Measurements from ENCODE around the gene KIF18B. TPM values are rescaled to one million over a fixed set of nuclear protein-coding genes. Genes with fewer than 3 reads are reported as not detected.

KIF18B gene
- total and polyA plus RNA-seq, 2 of the 13 experiments (the other 11 are each of a cell fraction or from before 2014, with no cell fraction given): 15.2 to 15.3 TPM

- no peak overlapping the region for H3K4me2 ChIP-seq (ENCODE audit: low read depth, low read length)
These were observed 13.5 kb downstream of the KIF18B start for GRCh38 chr17:44933824-44934744.

GRCh38 chr17:44932787-44933097, 14.8 kb downstream of the KIF18B start:
- FAIRE-seq: no peak
- ATAC-seq: no peak
- BruUV-seq (replicated peaks): no TSS peak
- no peaks in the 10 kb centered on the region for H3K4me1 ChIP-seq (ENCODE audit: insufficient read depth, low read length)
- no peak overlapping the region for H2AFZ ChIP-seq (ENCODE audit: low read length)
- peaks cover 55 to 82% of the 10 kb centered on the region in 2 experiments for H3K36me3 ChIP-seq (replicated peaks in 1 of 2; ENCODE audit: control insufficient read depth in 1 of 2, insufficient read depth in 2 of 2, low read length in 2 of 2)
- no peak overlapping the region for H3K9ac ChIP-seq (ENCODE audit: insufficient read depth, low read depth, low read length)
- no peaks in the 10 kb centered on the region for H3K79me2 ChIP-seq (ENCODE audit: insufficient read depth, low read length)
- no peak overlapping the region for H3K4me3 ChIP-seq (replicated peaks in 1 of 3; ENCODE audit: insufficient read depth in 1 of 3, low read depth in 2 of 3, low read length in 3 of 3)
- intact Hi-C loops (cut with micrococcal nuclease; ENCODE audit: unreplicated experiment) (no loop called here), in situ Hi-C loops (cut with HindIII; ENCODE audit: extremely low pct_ligation_motif_present, low pct_unique_long_range_greater_than_20kb) (no loop called here)
- ChIA-PET POLR2A (no interaction called here), CTCF (ENCODE audit: low intra/inter-chr PET ratio, low total read pairs) (no interaction called here)
- H3K4me2 ChIP-seq (ENCODE audit: low read depth, low read length): no peak overlapping the region
- DNase-seq (ENCODE audit: low spot score): no peak
- H4K20me1 ChIP-seq (ENCODE audit: insufficient read depth, low read length): no peaks in the 10 kb centered on the region
- no peaks in the 10 kb centered on the region for H3K27me3 ChIP-seq (ENCODE audit: control insufficient read depth in 1 of 2, insufficient read depth in 2 of 2, low read length in 2 of 2)
- WGBS (ENCODE audit: low lambda C conversion rate): 98% methylated on average over 6 of the region's 6 CpGs
- no peaks in the 10 kb centered on the region for H3K9me3 ChIP-seq (ENCODE audit: low read length)
- H3K27ac ChIP-seq (ENCODE audit: extremely low read length, insufficient read depth, low read length): no peak overlapping the region
- TF ChIP-seq ZFP91 (CRISPR knock-in tag; IDR thresholded peaks at IDR 0.05; ENCODE audit: borderline replicate concordance) (no peak), TFDP1 (CRISPR knock-in tag; IDR thresholded peaks at IDR 0.05; ENCODE audit: borderline replicate concordance) (no peak), ZNF230 (CRISPR knock-in tag; IDR thresholded peaks at IDR 0.05) (no peak), HMGXB3 (CRISPR knock-in tag; IDR thresholded peaks at IDR 0.05; ENCODE audit: borderline replicate concordance) (no peak), RFX1 (IDR thresholded peaks at IDR 0.05) (no peak), CAMTA2 (CRISPR knock-in tag; IDR thresholded peaks at IDR 0.05; ENCODE audit: borderline replicate concordance) (no peak)

More at GRCh38 chr17:44933824-44934744, 13.5 kb downstream of the KIF18B start:
- no TSS peak for BruUV-seq (replicated peaks)
- no peaks in the 10 kb centered on the region for H3K9me3 ChIP-seq (ENCODE audit: low read length)
- ATAC-seq (no peak; the same call in 2 of the 3 replicates), FAIRE-seq (no peak), DNase-seq (ENCODE audit: low spot score) (no peak)
- intact Hi-C loops (cut with micrococcal nuclease; ENCODE audit: unreplicated experiment): no loop called here
- WGBS (ENCODE audit: low lambda C conversion rate): 99% methylated on average over 26 of the region's 34 CpGs
- POLR2A ChIA-PET: no interaction called here
- H3K36me3 ChIP-seq (replicated peaks in 1 of 2; ENCODE audit: control insufficient read depth in 1 of 2, insufficient read depth in 2 of 2, low read length in 2 of 2): peaks cover 43 to 69% of the 10 kb centered on the region in 2 experiments
- no peak overlapping the region for H3K27ac ChIP-seq (ENCODE audit: extremely low read length, insufficient read depth, low read length)
- H2AFZ ChIP-seq (ENCODE audit: low read length): no peak overlapping the region
- CTCF ChIA-PET (ENCODE audit: low intra/inter-chr PET ratio, low total read pairs): no interaction called here
- in situ Hi-C loops (cut with HindIII; ENCODE audit: extremely low pct_ligation_motif_present, low pct_unique_long_range_greater_than_20kb): no loop called here
- no peaks in the 10 kb centered on the region for H3K4me1 ChIP-seq (ENCODE audit: insufficient read depth, low read length)
- H4K20me1 ChIP-seq (ENCODE audit: insufficient read depth, low read length): no peaks in the 10 kb centered on the region
- no peaks in the 10 kb centered on the region for H3K27me3 ChIP-seq (ENCODE audit: control insufficient read depth in 1 of 2, insufficient read depth in 2 of 2, low read length in 2 of 2)
- H3K9ac ChIP-seq (ENCODE audit: insufficient read depth, low read depth, low read length): no peak overlapping the region
- H3K4me3 ChIP-seq (replicated peaks in 1 of 3; ENCODE audit: insufficient read depth in 1 of 3, low read depth in 2 of 3, low read length in 3 of 3): no peak overlapping the region
- H3K79me2 ChIP-seq (ENCODE audit: insufficient read depth, low read length): peaks cover 3% of the 10 kb centered on the region
- TF ChIP-seq HCFC1 (IDR thresholded peaks at IDR 0.05; ENCODE audit: low read depth, low read length): no peak
- 0 out of 2 replicates have a peak, but pooled peaks have one; percentile 32 for TF ChIP-seq RBFOX2 (IDR thresholded peaks at IDR 0.05; ENCODE audit: low read depth, low read length)
- TF ChIP-seq AGO2 (optimal IDR thresholded peaks at IDR 0.05; ENCODE audit: low read depth, low read length): peak; percentile 62
- no peak for TF ChIP-seq KDM2A (CRISPR knock-in tag; IDR thresholded peaks at IDR 0.05; ENCODE audit: borderline replicate concordance, low read depth)
